Measurements from ENCODE around the gene LIPE.
"Not testable (repeated sequence)": the region's sequence is repeated elsewhere in the genome, so short reads cannot be mapped to it uniquely, and the experiment has no call there.

Gene LIPE

GRCh38 chr19:42466521-42467182, 39.5 kb upstream of the LIPE start:
- Histone ChIP-seq H4K20me1 (ENCODE audit: control insufficient read depth, insufficient read depth, low read depth, low read length) (no peaks in the 10 kb centered on the region), H3F3A (ENCODE audit: control insufficient read depth, insufficient read depth) (peaks cover 53% of the 10 kb centered on the region), H3K27ac (ENCODE audit: low read depth, low read length) (peak overlapping the region; percentile 99), H3K4me1 (ENCODE audit: control insufficient read depth, low read length) (peaks cover 96% of the 10 kb centered on the region), H3K4me3 (ENCODE audit: low read length) (peak overlapping the region; percentile 61), H3K9me3 (ENCODE audit: control insufficient read depth, insufficient read depth, low read length) (no peaks in the 10 kb centered on the region), H3K27me3 (ENCODE audit: control insufficient read depth, low read length) (no peaks in the 10 kb centered on the region), H3K79me2 (ENCODE audit: control insufficient read depth, low read length) (no peaks in the 10 kb centered on the region), H3K4me2 (ENCODE audit: low read length) (peak overlapping the region; percentile 77), H3K36me3 (ENCODE audit: control insufficient read depth, low read length) (no peaks in the 10 kb centered on the region), H3K9me2 (replicated peaks; ENCODE audit: control insufficient read depth, low read length) (no peaks in the 10 kb centered on the region)
- TF ChIP-seq CTCF (IDR thresholded peaks at IDR 0.05; ENCODE audit: low read depth, low read length, poor library complexity, severe bottlenecking) (no peak), EZH2phosphoT487 (IDR thresholded peaks at IDR 0.05; ENCODE audit: borderline replicate concordance, low read length) (no peak)

GRCh38 chr19:42465827-42466280, 38.7 kb upstream of the LIPE start:
- no peaks in the 10 kb centered on the region for H3K36me3 ChIP-seq (ENCODE audit: control insufficient read depth, low read length)
- no peaks in the 10 kb centered on the region for H3K9me3 ChIP-seq (ENCODE audit: control insufficient read depth, insufficient read depth, low read length)
- peak overlapping the region; percentile 99 for H3K27ac ChIP-seq (ENCODE audit: low read depth, low read length)
- H3K9me2 ChIP-seq (replicated peaks; ENCODE audit: control insufficient read depth, low read length): no peaks in the 10 kb centered on the region
- peak overlapping the region; percentile 77 for H3K4me2 ChIP-seq (ENCODE audit: low read length)
- peaks cover 51% of the 10 kb centered on the region for H3F3A ChIP-seq (ENCODE audit: control insufficient read depth, insufficient read depth)
- H3K79me2 ChIP-seq (ENCODE audit: control insufficient read depth, low read length): no peaks in the 10 kb centered on the region
- peak overlapping the region; percentile 61 for H3K4me3 ChIP-seq (ENCODE audit: low read length)
- peaks cover 95% of the 10 kb centered on the region for H3K4me1 ChIP-seq (ENCODE audit: control insufficient read depth, low read length)
- no peaks in the 10 kb centered on the region for H3K27me3 ChIP-seq (ENCODE audit: control insufficient read depth, low read length)
- TF ChIP-seq EZH2phosphoT487 (IDR thresholded peaks at IDR 0.05; ENCODE audit: borderline replicate concordance, low read length): no peak
- TF ChIP-seq CTCF (IDR thresholded peaks at IDR 0.05; ENCODE audit: low read depth, low read length, poor library complexity, severe bottlenecking): peak; percentile 69
- no peaks in the 10 kb centered on the region for H4K20me1 ChIP-seq (ENCODE audit: control insufficient read depth, insufficient read depth, low read depth, low read length)

- Histone ChIP-seq H3F3A (ENCODE audit: control insufficient read depth, insufficient read depth) (peaks cover 37% of the 10 kb centered on the region), H3K4me3 (ENCODE audit: low read length) (no peak overlapping the region), H3K4me1 (ENCODE audit: control insufficient read depth, low read length) (peaks cover 56% of the 10 kb centered on the region), H3K79me2 (ENCODE audit: control insufficient read depth, low read length) (no peaks in the 10 kb centered on the region), H3K9me3 (ENCODE audit: control insufficient read depth, insufficient read depth, low read length) (no peaks in the 10 kb centered on the region), H3K4me2 (ENCODE audit: low read length) (no peak overlapping the region), H3K36me3 (ENCODE audit: control insufficient read depth, low read length) (no peaks in the 10 kb centered on the region), H3K27me3 (ENCODE audit: control insufficient read depth, low read length) (no peaks in the 10 kb centered on the region), H4K20me1 (ENCODE audit: control insufficient read depth, insufficient read depth, low read depth, low read length) (no peaks in the 10 kb centered on the region), H3K9me2 (replicated peaks; ENCODE audit: control insufficient read depth, low read length) (no peaks in the 10 kb centered on the region), H3K27ac (ENCODE audit: low read depth, low read length) (peak overlapping the region; percentile 99)
- TF ChIP-seq EZH2phosphoT487 (IDR thresholded peaks at IDR 0.05; ENCODE audit: borderline replicate concordance, low read length) (no peak), CTCF (IDR thresholded peaks at IDR 0.05; ENCODE audit: low read depth, low read length, poor library complexity, severe bottlenecking) (no peak)
Observed at GRCh38 chr19:42461700-42462324, 34.6 kb upstream of the LIPE start.

- H4K20me1 ChIP-seq (ENCODE audit: control insufficient read depth, insufficient read depth, low read depth, low read length); H3K4me3 ChIP-seq (ENCODE audit: low read length); H3K36me3 ChIP-seq (ENCODE audit: control insufficient read depth, low read length); H3K79me2 ChIP-seq (ENCODE audit: control insufficient read depth, low read length); H3K27me3 ChIP-seq (ENCODE audit: control insufficient read depth, low read length); H3K27ac ChIP-seq (ENCODE audit: low read depth, low read length); H3K4me2 ChIP-seq (ENCODE audit: low read length); H3K9me2 ChIP-seq (replicated peaks; ENCODE audit: control insufficient read depth, low read length); H3K9me3 ChIP-seq (ENCODE audit: control insufficient read depth, insufficient read depth, low read length): not testable (repeated sequence)
- H3F3A ChIP-seq (ENCODE audit: control insufficient read depth, insufficient read depth): peaks cover 31% of the 10 kb centered on the region
- peaks cover 50% of the 10 kb centered on the region for H3K4me1 ChIP-seq (ENCODE audit: control insufficient read depth, low read length)
Observed at GRCh38 chr19:42461231-42461630, 34.0 kb upstream of the LIPE start.
